ENCODE measurements around the gene VAPA. TPM values are rescaled to one million over a fixed set of nuclear protein-coding genes. Genes with fewer than 3 reads are reported as not detected.

The VAPA gene
- total and polyA plus RNA-seq, 8 donors, result 182 to 220 (median 205) TPM

GRCh38 chr18:9969247-9969646 lies 55.4 kb downstream of the VAPA start:
- Histone ChIP-seq H3K4me3 (peak overlapping the region in 1 of 2 donors; percentile 13), H3K27ac (no peak overlapping the region), H3K4me1 (peaks cover 6 to 36% of the 10 kb centered on the region in 2 donors), H3K36me3 (no peaks in the 10 kb centered on the region), H3K27me3 (peaks cover 0 to 22% of the 10 kb centered on the region in 2 donors), H3K9me3 (no peaks in the 10 kb centered on the region)
- no peak for TF ChIP-seq CTCF (IDR thresholded peaks at IDR 0.05)
- peak in 1 of 4 donors; percentile 86 for DNase-seq
- no peak for ATAC-seq
- intact Hi-C loops (cut with DNase I), result no loop called here

GRCh38 chr18:9971313-9971920 lies 57.6 kb downstream of the VAPA start:
- H3K9me3 ChIP-seq, result peaks cover 0 to 14% of the 10 kb centered on the region in 2 donors
- peak; percentile 92 for ATAC-seq
- no peak overlapping the region for H3K4me3 ChIP-seq
- DNase-seq, result peak in 3 of 4 donors; percentile 61 to 90 (median 82)
- TF ChIP-seq CTCF (IDR thresholded peaks at IDR 0.05), result peak; percentile 69 to 71
- H3K4me1 ChIP-seq, result peaks cover 0 to 28% of the 10 kb centered on the region in 2 donors
- H3K36me3 ChIP-seq, result no peaks in the 10 kb centered on the region
- H3K27ac ChIP-seq, result no peak overlapping the region
- intact Hi-C loops (cut with DNase I), result loop anchor here in 1 of 2 donors (5.0 kb wide), 1 partner anchor 551 kb away; no protein-coding TSS in a partner anchor
- H3K27me3 ChIP-seq, result peaks cover 0 to 22% of the 10 kb centered on the region in 2 donors

DNA sequence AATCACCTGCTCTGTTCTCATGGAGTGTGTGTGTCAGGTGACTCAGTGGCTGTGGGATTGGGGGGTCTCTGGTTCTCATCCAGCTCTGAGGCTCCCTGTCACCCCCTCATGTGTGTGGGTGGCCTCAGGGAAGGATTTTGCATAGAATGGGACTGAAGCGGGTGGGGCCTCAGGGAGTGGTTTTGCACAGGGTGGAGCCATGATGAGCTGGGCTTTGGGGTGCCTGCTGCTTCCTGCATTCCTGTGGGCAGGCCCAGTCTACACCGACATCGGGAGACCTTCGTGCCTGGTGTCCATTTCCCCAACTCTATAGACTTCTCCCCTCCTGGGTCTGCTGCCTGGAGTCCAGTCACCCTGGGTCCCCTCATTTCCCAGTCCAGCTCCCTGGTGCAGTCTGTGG lies 59.7 kb downstream of the VAPA start:
- ATAC-seq (no peak), DNase-seq (no peak)
- Histone ChIP-seq H3K27ac (no peak overlapping the region), H3K36me3 (no peaks in the 10 kb centered on the region), H3K27me3 (peaks cover 0 to 17% of the 10 kb centered on the region in 2 donors), H3K4me3 (no peak overlapping the region), H3K4me1 (peaks cover 0 to 19% of the 10 kb centered on the region in 2 donors), H3K9me3 (peaks cover 0 to 20% of the 10 kb centered on the region in 2 donors)
- intact Hi-C loops (cut with DNase I), result loop anchor here in 1 of 2 donors (5.0 kb wide), 1 partner anchor 549 kb away; no protein-coding TSS in a partner anchor
- TF ChIP-seq CTCF (IDR thresholded peaks at IDR 0.05), result no peak

- Histone ChIP-seq H3K4me3 (no peak overlapping the region), H3K4me1 (peaks cover 0 to 10% of the 10 kb centered on the region in 2 donors), H3K27ac (no peak overlapping the region), H3K9me3 (peaks cover 0 to 20% of the 10 kb centered on the region in 2 donors), H3K27me3 (peaks cover 0 to 7% of the 10 kb centered on the region in 2 donors), H3K36me3 (no peaks in the 10 kb centered on the region)
- no peak for TF ChIP-seq CTCF (IDR thresholded peaks at IDR 0.05)
- no peak for DNase-seq
- ATAC-seq, result no peak
- intact Hi-C loops (cut with DNase I), result loop anchor here in 1 of 2 donors (5.0 kb wide), 1 partner anchor 548 kb away; no protein-coding TSS in a partner anchor
These were observed 60.6 kb downstream of the VAPA start for GRCh38 chr18:9974279-9974915.

DNA sequence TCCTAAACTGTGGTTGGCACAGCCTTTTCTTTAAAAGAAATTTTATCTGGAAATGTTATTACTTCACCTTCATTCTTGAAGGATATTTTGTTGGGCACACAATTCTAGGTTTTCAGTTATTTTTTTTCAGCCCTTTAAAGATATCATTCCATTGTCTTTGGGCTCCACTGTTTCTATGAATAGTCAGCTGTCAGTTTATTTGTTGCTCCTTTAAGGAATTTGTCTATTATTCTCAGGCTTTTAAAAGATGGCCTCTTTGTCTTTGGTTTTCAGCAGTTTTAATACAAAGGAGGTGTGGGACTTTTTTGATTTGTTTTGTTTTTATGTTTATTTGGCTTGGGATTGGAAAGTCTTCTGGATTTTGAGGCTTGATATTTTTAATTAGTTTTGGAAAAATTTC lies 61.8 kb downstream of the VAPA start:
- H3K4me1 ChIP-seq, result peaks cover 0 to 8% of the 10 kb centered on the region in 2 donors
- H3K27ac ChIP-seq, result no peak overlapping the region
- intact Hi-C loops (cut with DNase I), result no loop called here
- peaks cover 0 to 20% of the 10 kb centered on the region in 2 donors for H3K9me3 ChIP-seq
- no peak overlapping the region for H3K4me3 ChIP-seq
- no peaks in the 10 kb centered on the region for H3K36me3 ChIP-seq
- ATAC-seq (no peak), DNase-seq (no peak)
- no peaks in the 10 kb centered on the region for H3K27me3 ChIP-seq
- no peak for TF ChIP-seq CTCF (IDR thresholded peaks at IDR 0.05)
